ENCODE results near the gene PCDHB5. TPM values are rescaled to one million over a fixed set of nuclear protein-coding genes. Genes with fewer than 3 reads are reported as not detected.
"Not testable (repeated sequence)": the region's sequence is repeated elsewhere in the genome, so short reads cannot be mapped to it uniquely, and the experiment has no call there.

PCDHB5 gene
- total RNA-seq, 1 donor from 2014 or later = 2.3 TPM

- H3K36me3 ChIP-seq; H3K4me1 ChIP-seq; intact Hi-C loops (cut with micrococcal nuclease); H3K27ac ChIP-seq (replicated peaks); DNase-seq: not testable (repeated sequence)
- Histone ChIP-seq H3K4me3 (peak within 1 kb of the TSS; percentile 51), H3K9me3 (replicated peaks) (peaks cover 91% of the 10 kb centered on the region), H3K27me3 (ENCODE audit: low read depth) (peaks cover 77% of the 10 kb centered on the region)
- peak; percentile 51 for TF ChIP-seq CTCF (IDR thresholded peaks at IDR 0.05; ENCODE audit: borderline replicate concordance)
These were observed 42.7 kb downstream of the PCDHB5 start, which contains the start of gene PCDHB8 for GRCh38 chr5:141177577-141178191. Gene PCDHB8, plus strand, starts transcription at chr5:141177790. Its CDS starts 245 bp downstream, at chr5:141178035.

GRCh38 chr5:141179371-141179770 is 44.4 kb downstream of the PCDHB5 start:
- intact Hi-C loops (cut with micrococcal nuclease); H3K4me3 ChIP-seq; DNase-seq; H3K4me1 ChIP-seq; H3K27ac ChIP-seq (replicated peaks): not testable (repeated sequence)
- Histone ChIP-seq H3K27me3 (ENCODE audit: low read depth) (peaks cover 67% of the 10 kb centered on the region), H3K9me3 (replicated peaks) (peaks cover 89% of the 10 kb centered on the region), H3K36me3 (peaks cover 13% of the 10 kb centered on the region)

GRCh38 chr5:141179876-141180275 is 44.9 kb downstream of the PCDHB5 start:
- DNase-seq; intact Hi-C loops (cut with micrococcal nuclease); H3K4me3 ChIP-seq; H3K27ac ChIP-seq (replicated peaks); H3K4me1 ChIP-seq: not testable (repeated sequence)
- peaks cover 12% of the 10 kb centered on the region for H3K36me3 ChIP-seq
- peaks cover 89% of the 10 kb centered on the region for H3K9me3 ChIP-seq (replicated peaks)
- peaks cover 67% of the 10 kb centered on the region for H3K27me3 ChIP-seq (ENCODE audit: low read depth)

- DNase-seq = no peak
- Histone ChIP-seq H3K27me3 (ENCODE audit: low read depth) (peaks cover 67% of the 10 kb centered on the region), H3K4me3 (no peak overlapping the region), H3K4me1 (no peaks in the 10 kb centered on the region), H3K27ac (replicated peaks) (no peak overlapping the region), H3K9me3 (replicated peaks) (peaks cover 89% of the 10 kb centered on the region), H3K36me3 (peaks cover 15% of the 10 kb centered on the region)
- intact Hi-C loops (cut with micrococcal nuclease) = no loop called here
- TF ChIP-seq CTCF (IDR thresholded peaks at IDR 0.05; ENCODE audit: borderline replicate concordance) = no peak
These were observed 45.3 kb downstream of the PCDHB5 start for GRCh38 chr5:141180313-141180712.

DNA sequence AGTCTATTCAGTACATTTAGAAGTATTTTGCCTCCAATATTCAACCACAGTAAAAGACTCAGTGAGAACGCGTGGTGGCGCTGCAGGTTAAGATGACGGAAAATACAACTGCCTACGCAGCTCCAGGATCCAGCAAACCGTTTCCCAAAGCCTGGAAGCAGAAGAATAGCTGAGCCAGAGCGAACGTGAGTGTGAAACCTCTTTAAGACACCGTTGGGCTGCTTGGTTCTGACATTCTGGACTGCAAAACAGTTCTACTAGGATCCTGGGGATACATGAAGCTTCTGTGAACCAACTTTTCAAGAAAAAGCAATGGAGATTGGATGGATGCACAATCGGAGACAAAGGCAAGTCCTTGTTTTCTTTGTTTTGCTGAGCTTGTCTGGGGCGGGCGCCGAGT is 47.2 kb downstream of the PCDHB5 start, which contains the start of gene PCDHB16:
PCDHB16 (plus strand) TSS at position 140 of the 400 bp plus-strand sequence; CDS start at position 313, 173 bp downstream.
- DNase-seq = no peak
- TF ChIP-seq CTCF (IDR thresholded peaks at IDR 0.05; ENCODE audit: borderline replicate concordance) = peak; percentile 54
- H3K27ac ChIP-seq (replicated peaks) = peak within 1 kb of the TSS; percentile 43

GRCh38 chr5:141184117-141184855 is 49.3 kb downstream of the PCDHB5 start:
- H3K9me3 ChIP-seq (replicated peaks) = peaks cover 90% of the 10 kb centered on the region
- DNase-seq; H3K27ac ChIP-seq (replicated peaks); intact Hi-C loops (cut with micrococcal nuclease); H3K4me3 ChIP-seq; H3K4me1 ChIP-seq: not testable (repeated sequence)
- H3K36me3 ChIP-seq = peaks cover 21% of the 10 kb centered on the region
- peaks cover 47% of the 10 kb centered on the region for H3K27me3 ChIP-seq (ENCODE audit: low read depth)

More for the DNA sequence above, 47.2 kb downstream of the PCDHB5 start, which contains the start of gene PCDHB16:
- H3K36me3 ChIP-seq = peaks cover 21% of the 10 kb centered on the region
- intact Hi-C loops (cut with micrococcal nuclease) = no loop called here
- H3K4me1 ChIP-seq = no peaks in the 10 kb centered on the region
- H3K4me3 ChIP-seq = peak within 1 kb of the TSS; percentile 57
- peaks cover 89% of the 10 kb centered on the region for H3K9me3 ChIP-seq (replicated peaks)
- peaks cover 49% of the 10 kb centered on the region for H3K27me3 ChIP-seq (ENCODE audit: low read depth)
